ENCODE measurements around the gene CEP85L. TPM values are rescaled to one million over a fixed set of nuclear protein-coding genes. Genes with fewer than 3 reads are reported as not detected.

Gene CEP85L
- total and polyA plus RNA-seq, 2 donors (not counting 1 experiment from before 2014, with no cell fraction given) = 7.3 to 22.0 TPM

DNA sequence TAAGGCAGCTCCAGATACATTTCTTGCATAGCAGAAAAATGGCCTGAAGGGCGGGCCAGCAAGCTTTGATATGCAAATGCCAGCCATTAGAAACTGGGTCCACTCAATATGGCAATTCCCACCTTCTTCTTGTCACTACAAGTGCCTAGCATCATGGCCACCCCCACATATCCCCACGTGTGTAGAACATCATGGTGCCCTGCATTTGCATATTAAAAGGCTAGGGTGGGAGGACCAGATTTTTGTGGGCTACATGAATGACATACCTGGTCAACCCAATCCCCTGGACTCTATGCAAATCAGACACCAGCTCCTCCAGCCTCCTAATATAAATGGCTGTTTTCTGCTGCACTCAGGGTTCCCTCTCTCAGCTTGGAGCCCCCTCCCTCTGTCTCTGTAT, 71.6 kb downstream of the CEP85L start:
- H3K79me2 ChIP-seq (ENCODE audit: control insufficient read depth, insufficient read depth, low read length) = peaks cover 11% of the 10 kb centered on the region
- no peak overlapping the region for H3K4me2 ChIP-seq (ENCODE audit: extremely low read depth, insufficient read depth, low read length)

GRCh38 chr6:118578617-118579016, 72.8 kb downstream of the CEP85L start:
- H3K27me3 ChIP-seq (ENCODE audit: control insufficient read depth, insufficient read depth, low read length) = no peaks in the 10 kb centered on the region
- TF ChIP-seq, protein P1, sequence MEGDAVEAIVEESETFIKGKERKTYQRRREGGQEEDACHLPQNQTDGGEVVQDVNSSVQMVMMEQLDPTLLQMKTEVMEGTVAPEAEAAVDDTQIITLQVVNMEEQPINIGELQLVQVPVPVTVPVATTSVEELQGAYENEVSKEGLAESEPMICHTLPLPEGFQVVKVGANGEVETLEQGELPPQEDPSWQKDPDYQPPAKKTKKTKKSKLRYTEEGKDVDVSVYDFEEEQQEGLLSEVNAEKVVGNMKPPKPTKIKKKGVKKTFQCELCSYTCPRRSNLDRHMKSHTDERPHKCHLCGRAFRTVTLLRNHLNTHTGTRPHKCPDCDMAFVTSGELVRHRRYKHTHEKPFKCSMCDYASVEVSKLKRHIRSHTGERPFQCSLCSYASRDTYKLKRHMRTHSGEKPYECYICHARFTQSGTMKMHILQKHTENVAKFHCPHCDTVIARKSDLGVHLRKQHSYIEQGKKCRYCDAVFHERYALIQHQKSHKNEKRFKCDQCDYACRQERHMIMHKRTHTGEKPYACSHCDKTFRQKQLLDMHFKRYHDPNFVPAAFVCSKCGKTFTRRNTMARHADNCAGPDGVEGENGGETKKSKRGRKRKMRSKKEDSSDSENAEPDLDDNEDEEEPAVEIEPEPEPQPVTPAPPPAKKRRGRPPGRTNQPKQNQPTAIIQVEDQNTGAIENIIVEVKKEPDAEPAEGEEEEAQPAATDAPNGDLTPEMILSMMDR (conservative IDR thresholded peaks at IDR 0.05 in 1 of 2, IDR thresholded peaks at IDR 0.05 in 1 of 2; ENCODE audit: low read depth in 1 of 2, low read length in 2 of 2) = no peak
- TF ChIP-seq EZH2 (IDR thresholded peaks at IDR 0.05; ENCODE audit: low read length, missing control alignments) = no peak
- H3K4me2 ChIP-seq (ENCODE audit: extremely low read depth, insufficient read depth, low read length) = no peak overlapping the region
- no peaks in the 10 kb centered on the region for H3K4me1 ChIP-seq (ENCODE audit: control insufficient read depth, extremely low read depth, insufficient read depth, low read length)
- peaks cover 12% of the 10 kb centered on the region for H3K79me2 ChIP-seq (ENCODE audit: control insufficient read depth, insufficient read depth, low read length)
- H3K9ac ChIP-seq (ENCODE audit: insufficient read depth, low read length) = no peak overlapping the region
- no peaks in the 10 kb centered on the region for H3K36me3 ChIP-seq (ENCODE audit: control insufficient read depth, insufficient read depth, low read length)
- H3K27ac ChIP-seq (ENCODE audit: insufficient read depth, low read length) = no peak overlapping the region
- no peaks in the 10 kb centered on the region for H3K9me3 ChIP-seq (ENCODE audit: control insufficient read depth, insufficient read depth, low read depth, low read length)
- H3K4me3 ChIP-seq (replicated peaks in 1 of 4; ENCODE audit: control extremely low read depth in 1 of 4, insufficient read depth in 1 of 4, low read depth in 3 of 4, low read length in 4 of 4) = no peak overlapping the region
- H4K20me1 ChIP-seq (ENCODE audit: control insufficient read depth, extremely low read depth, insufficient read depth, low read length) = no peaks in the 10 kb centered on the region
- peak in 1 of 2 donors; percentile 13 for DNase-seq (ENCODE audit: low read depth in 2 of 2)
- no peak overlapping the region for H2AFZ ChIP-seq (ENCODE audit: low read length)

More for the DNA sequence above, 71.6 kb downstream of the CEP85L start:
- no peak for DNase-seq (ENCODE audit: low read depth in 2 of 2)
- Histone ChIP-seq H3K36me3 (ENCODE audit: control insufficient read depth, insufficient read depth, low read length) (no peaks in the 10 kb centered on the region), H3K4me1 (ENCODE audit: control insufficient read depth, extremely low read depth, insufficient read depth, low read length) (no peaks in the 10 kb centered on the region), H3K9ac (ENCODE audit: insufficient read depth, low read length) (no peak overlapping the region), H3K4me3 (replicated peaks in 1 of 4; ENCODE audit: control extremely low read depth in 1 of 4, insufficient read depth in 1 of 4, low read depth in 3 of 4, low read length in 4 of 4) (no peak overlapping the region), H2AFZ (ENCODE audit: low read length) (no peak overlapping the region), H3K27ac (ENCODE audit: insufficient read depth, low read length) (no peak overlapping the region), H3K27me3 (ENCODE audit: control insufficient read depth, insufficient read depth, low read length) (no peaks in the 10 kb centered on the region), H3K9me3 (ENCODE audit: control insufficient read depth, insufficient read depth, low read depth, low read length) (no peaks in the 10 kb centered on the region), H4K20me1 (ENCODE audit: control insufficient read depth, extremely low read depth, insufficient read depth, low read length) (no peaks in the 10 kb centered on the region)
- TF ChIP-seq EZH2 (IDR thresholded peaks at IDR 0.05; ENCODE audit: low read length, missing control alignments) = no peak
- TF ChIP-seq, protein P1 (conservative IDR thresholded peaks at IDR 0.05 in 1 of 2, IDR thresholded peaks at IDR 0.05 in 1 of 2; ENCODE audit: low read depth in 1 of 2, low read length in 2 of 2) = no peak

GRCh38 chr6:118577972-118578371, 73.4 kb downstream of the CEP85L start:
- no peak overlapping the region for H3K9ac ChIP-seq (ENCODE audit: insufficient read depth, low read length)
- TF ChIP-seq EZH2 (IDR thresholded peaks at IDR 0.05; ENCODE audit: low read length, missing control alignments) = no peak
- TF ChIP-seq, protein P1 (conservative IDR thresholded peaks at IDR 0.05 in 1 of 2, IDR thresholded peaks at IDR 0.05 in 1 of 2; ENCODE audit: low read depth in 1 of 2, low read length in 2 of 2) = no peak
- no peaks in the 10 kb centered on the region for H3K27me3 ChIP-seq (ENCODE audit: control insufficient read depth, insufficient read depth, low read length)
- no peak overlapping the region for H3K4me3 ChIP-seq (replicated peaks in 1 of 4; ENCODE audit: control extremely low read depth in 1 of 4, insufficient read depth in 1 of 4, low read depth in 3 of 4, low read length in 4 of 4)
- H3K36me3 ChIP-seq (ENCODE audit: control insufficient read depth, insufficient read depth, low read length) = no peaks in the 10 kb centered on the region
- H3K27ac ChIP-seq (ENCODE audit: insufficient read depth, low read length) = no peak overlapping the region
- DNase-seq (ENCODE audit: low read depth in 2 of 2) = no peak
- no peaks in the 10 kb centered on the region for H3K9me3 ChIP-seq (ENCODE audit: control insufficient read depth, insufficient read depth, low read depth, low read length)
- no peaks in the 10 kb centered on the region for H3K4me1 ChIP-seq (ENCODE audit: control insufficient read depth, extremely low read depth, insufficient read depth, low read length)
- no peak overlapping the region for H3K4me2 ChIP-seq (ENCODE audit: extremely low read depth, insufficient read depth, low read length)
- no peak overlapping the region for H2AFZ ChIP-seq (ENCODE audit: low read length)
- H3K79me2 ChIP-seq (ENCODE audit: control insufficient read depth, insufficient read depth, low read length) = peaks cover 14% of the 10 kb centered on the region
- no peaks in the 10 kb centered on the region for H4K20me1 ChIP-seq (ENCODE audit: control insufficient read depth, extremely low read depth, insufficient read depth, low read length)

All from fibroblast of lung (primary cell).